H1 (cell line): ENCODE data around the gene NENF. TPM values are rescaled to one million over a fixed set of nuclear protein-coding genes. Genes with fewer than 3 reads are reported as not detected.

ENCODE experiments used
- CBX5 ChIP-seq: fragments of 300-800, 300-1000 bp; sonication (generic); IDR thresholded peaks from 2 replicates; pipeline ENCODE4 v1.7.1; 2016; ENCODE audit warnings: antibody characterized with exemption, low read length, low read depth
- CHD2 ChIP-seq: IDR thresholded peaks from 2 replicates; pipeline ENCODE4 v1.6.1; 2012; ENCODE audit warnings: low read length, improper control_type of control experiment
- GABPA ChIP-seq: IDR thresholded peaks from 2 replicates; pipeline ENCODE4 v1.6.1; 2011; ENCODE audit warnings: mild to moderate bottlenecking, low read length, moderate library complexity, borderline replicate concordance; ENCODE audit not compliant: insufficient read depth
- HDAC6 ChIP-seq: IDR thresholded peaks from one replicate; pipeline ENCODE4 v1.7.1; 2012; ENCODE audit warnings: low read depth, mild to moderate bottlenecking, inconsistent platforms, low read length, moderate library complexity
- KDM5A ChIP-seq: fragments of 200-600 bp; IDR thresholded peaks from 2 replicates; pipeline ENCODE4 v1.7.1; 2012; ENCODE audit warnings: mild to moderate bottlenecking, low read length, inconsistent platforms, mixed read lengths
- MAFK ChIP-seq: IDR thresholded peaks from 2 replicates; pipeline ENCODE4 v1.6.1; 2012; ENCODE audit warnings: low read depth, mild to moderate bottlenecking, improper control_type of control experiment, low read length
- POLR2A ChIP-seq, 2 experiments: IDR thresholded peaks; 1 replicate in 1 of 2; 2 replicates in 1 of 2; pipeline ENCODE4 v1.6.1; 2011; ENCODE audit warnings: low read depth in 2 of 2, low read length in 2 of 2, mild to moderate bottlenecking in 2 of 2; ENCODE audit errors: control extremely low read depth in 1 of 2
- polyA plus RNA-seq, 7 experiments: library from polyadenylated mRNA; depleted of rRNA in 3 of 7; stranded (reverse) in 5 of 7; unstranded in 2 of 7; fragments of >200 nt in 5 of 7; fragments of 200-250 nt in 2 of 7; gene quantifications; 1 replicate in 5 of 7; 2 replicates in 1 of 7; 4 replicates in 1 of 7; pipeline versions ENCODE4 v1.2.1 to v1.2.3, GENCODE V29; 2011 to 2013; ENCODE audit warnings: missing spikeins in 2 of 7, mixed read lengths in 2 of 7
- total RNA-seq: library from RNA; stranded (reverse); fragmentation: NEBNext Ultra II Directional; extraction: Animal tissue kit (Norgen Biotek cat#: 25700); gene quantifications from 2 replicates; pipeline ENCODE4 v1.2.1, GENCODE V29; 2021

The NENF gene
- total and polyA plus RNA-seq, 2 of the 8 experiments (the other 6 are each of a cell fraction or from before 2014, with no cell fraction given), result 27.0 to 28.0 TPM

DNA sequence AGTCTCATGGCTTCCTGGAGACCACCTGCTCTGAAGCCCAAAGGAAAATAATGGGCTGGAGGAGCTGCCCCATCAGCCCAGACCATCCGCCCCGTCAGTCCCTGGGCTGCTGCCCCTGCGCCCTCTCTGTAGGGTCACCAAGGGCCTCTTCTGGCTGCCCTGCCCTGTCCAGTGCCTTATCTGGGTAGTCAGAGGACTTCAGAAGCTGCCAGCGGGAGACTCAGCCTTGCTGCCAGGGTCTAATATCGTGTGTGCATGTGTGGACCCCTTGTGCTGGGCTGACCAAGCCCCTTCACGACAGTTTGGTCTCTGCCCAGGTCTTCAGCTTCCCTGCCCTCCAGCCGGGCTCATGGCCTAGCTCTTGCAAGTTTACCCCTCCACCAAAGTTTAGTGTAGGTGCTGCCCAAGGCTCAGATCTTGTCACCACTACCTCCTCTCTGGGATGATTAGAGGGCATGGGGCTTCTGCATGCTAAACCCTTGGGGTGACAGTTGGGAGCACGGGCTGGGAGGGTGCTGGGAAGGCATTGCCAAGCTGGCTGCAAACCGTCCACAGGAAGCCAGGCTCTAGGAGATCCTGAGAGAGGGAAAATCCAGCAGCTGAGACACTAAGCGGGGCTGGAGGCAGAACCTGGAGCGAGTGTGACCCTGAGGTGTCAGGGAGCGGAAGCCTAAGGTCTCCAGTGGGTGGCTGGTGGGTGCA lies 20.6 kb downstream of the NENF start (continued):
- TF ChIP-seq CHD2 (no peak), GABPA (no peak), KDM5A (no peak), CBX5 (no peak), POLR2A (IDR thresholded peaks at IDR 0.05; ENCODE audit: control extremely low read depth in 1 of 2, low read depth in 2 of 2, low read length in 2 of 2) (no peak), HDAC6 (no peak), MAFK (no peak)
- TF ChIP-seq, all 59 proteins: peak for 0
